SK-N-MC (cell line): ENCODE measurements around the gene P2RX1.

ENCODE experiments used
- EZH2 ChIP-seq: fragments of 200-600 bp; sonication (generic); IDR thresholded peaks from one replicate; pipeline ENCODE4 v1.6.1; 2017; ENCODE audit warnings: antibody characterized with exemption
- FOXP2 ChIP-seq: optimal IDR thresholded peaks from 2 replicates; pipeline ENCODE3; 2011; ENCODE audit warnings: mild to moderate bottlenecking, moderate library complexity; ENCODE audit not compliant: insufficient read depth; ENCODE audit errors: extremely low read length, control extremely low read depth
- POLR2AphosphoS5 ChIP-seq: IDR thresholded peaks from 2 replicates; pipeline ENCODE4 v1.6.1; 2012; ENCODE audit warnings: mild to moderate bottlenecking, low read depth, low read length, borderline replicate concordance

- TF ChIP-seq FOXP2 = no peak
- TF ChIP-seq POLR2AphosphoS5 = no peak
- TF ChIP-seq EZH2 = no peak
These were observed 46.6 kb upstream of the P2RX1 start for GRCh38 chr17:3962965-3963236.
